ENCODE measurements around the gene IGF2.

GRCh38 chr11:2100361-2101170 is 38.6 kb downstream of the IGF2 start:
- no peak for TF ChIP-seq POLR2A (IDR thresholded peaks at IDR 0.05)
- no peak for TF ChIP-seq CTCF (IDR thresholded peaks at IDR 0.05)

Measured in thyroid gland (tissue), 4 donors.